Raji (cell line): Measurements from ENCODE around the gene MPL.

Experiments
- POLR2A ChIP-seq: IDR thresholded peaks from 2 replicates; pipeline ENCODE4 v1.6.1; 2011; ENCODE audit warnings: low read depth, low read length, control low read depth; ENCODE audit not compliant: insufficient read depth

The MPL gene

GRCh38 chr1:43392702-43393101, 55.1 kb downstream of the MPL start:
- no peak for TF ChIP-seq POLR2A

- no peak for TF ChIP-seq POLR2A
These were observed 57.9 kb downstream of the MPL start for GRCh38 chr1:43395523-43395922.

GRCh38 chr1:43396059-43396458, 58.4 kb downstream of the MPL start:
- TF ChIP-seq POLR2A = no peak

- TF ChIP-seq POLR2A = no peak
These were observed 60.6 kb downstream of the MPL start for GRCh38 chr1:43398227-43398626.

- no peak for TF ChIP-seq POLR2A
These were observed 64.7 kb downstream of the MPL start for GRCh38 chr1:43402089-43402865.
